B cell (primary cell): Measurements from ENCODE around the gene RENBP. TPM values are rescaled to one million over a fixed set of nuclear protein-coding genes. Genes with fewer than 3 reads are reported as not detected.
A peak's percentile ranks its signal among the peaks of the same experiment; 100 is the strongest.

ENCODE experiments used
- ATAC-seq: fragments of 200-7000 bp; cut with Tn5 transposase; one replicate; pipeline ENCODE4 v1.10.0; 2021; ENCODE audit warnings: low read depth, mild to moderate bottlenecking, moderate number of reproducible peaks, moderate library complexity
- CTCF ChIA-PET: fragments of 350-600 bp; sonication (Branson Sonifier 250); formaldehyde crosslinking; loops from one replicate; lab custom pipeline; 2021; ENCODE audit warnings: antibody characterized with exemption, inconsistent platforms; lab: Charles Lee
- POLR2A ChIA-PET: fragments of 350-600 bp; sonication (Branson Sonifier 250); formaldehyde crosslinking; loops from one replicate; lab custom pipeline; 2021; ENCODE audit warnings: antibody characterized with exemption; lab: Charles Lee
- DNase-seq: peaks from one replicate; pipeline ENCODE4 v3.0.0; 2013
- H2AFZ ChIP-seq: 2 replicates; pipeline ENCODE4 v1.6.1; 2012; ENCODE audit warnings: mild to moderate bottlenecking, low read depth, low read length; ENCODE audit not compliant: insufficient read depth, poor library complexity, severe bottlenecking
- H3K27ac ChIP-seq, 2 donors: 1 replicate in 1 of 2; 2 replicates in 1 of 2; pipeline ENCODE4 v1.5.1; 2012 to 2013; ENCODE audit warnings: low read length in 2 of 2, mild to moderate bottlenecking in 2 of 2, moderate library complexity in 1 of 2
- H3K27me3 ChIP-seq, 4 experiments: fragments of 200-600 bp in 1 of 4; sonication (generic) in 1 of 4; replicated peaks in 1 of 4; 1 replicate in 2 of 4; 2 replicates in 2 of 4; pipeline versions ENCODE4 v1.6.1 to v1.7.0; 2013 to 2016; ENCODE audit warnings: low read length in 3 of 4, mild to moderate bottlenecking in 2 of 4, mixed read lengths in 1 of 4, moderate library complexity in 1 of 4; ENCODE audit not compliant: insufficient read depth in 4 of 4, control insufficient read depth in 3 of 4; ENCODE audit errors: control extremely low read depth in 1 of 4
- H3K36me3 ChIP-seq, 2 experiments: replicated peaks in 1 of 2; 1 replicate in 1 of 2; 2 replicates in 1 of 2; pipeline versions ENCODE4 v1.6.1 to v1.7.1; 2013; ENCODE audit warnings: low read length in 1 of 2; ENCODE audit not compliant: insufficient read depth in 2 of 2, control insufficient read depth in 1 of 2; ENCODE audit errors: control extremely low read depth in 1 of 2, extremely low read depth in 1 of 2
- H3K4me1 ChIP-seq, 2 donors: fragments of 200-600 bp in 1 of 2; sonication (generic) in 1 of 2; 1 replicate in 1 of 2; 2 replicates in 1 of 2; pipeline versions ENCODE4 v1.5.1 to v1.6.1; 2013 to 2017; ENCODE audit warnings: low read length in 2 of 2; ENCODE audit not compliant: control insufficient read depth in 2 of 2, insufficient read depth in 2 of 2
- H3K4me2 ChIP-seq: replicated peaks from 2 replicates; pipeline ENCODE3; 2012; ENCODE audit warnings: mild to moderate bottlenecking, low read depth, low read length; ENCODE audit not compliant: poor library complexity, severe bottlenecking
- H3K4me3 ChIP-seq, 5 experiments: fragments of 200-600 bp in 1 of 5; sonication (generic) in 1 of 5; 1 replicate in 3 of 5; 2 replicates in 2 of 5; pipeline versions ENCODE4 v1.5.1 to v1.7.0; 2011 to 2016; ENCODE audit warnings: low read length in 4 of 5, mild to moderate bottlenecking in 4 of 5, low read depth in 2 of 5, control low read depth in 1 of 5, moderate library complexity in 1 of 5; ENCODE audit not compliant: insufficient read depth in 1 of 5; ENCODE audit errors: control extremely low read depth in 1 of 5, extremely low read depth in 1 of 5
- H3K79me2 ChIP-seq: fragments of 200-600 bp; sonication (generic); one replicate; pipeline ENCODE4 v1.6.0; 2016; ENCODE audit warnings: low read length; ENCODE audit not compliant: control insufficient read depth, insufficient read depth
- H3K9ac ChIP-seq: fragments of 200-600 bp; sonication (generic); 2 replicates; pipeline ENCODE4 v1.6.1; 2017; ENCODE audit warnings: mild to moderate bottlenecking, low read length, moderate library complexity
- H3K9me3 ChIP-seq, 3 donors: one replicate each; pipeline versions ENCODE4 v1.6.1 to v1.7.1; 2013; ENCODE audit warnings: low read length in 2 of 3; ENCODE audit not compliant: control insufficient read depth in 2 of 3, insufficient read depth in 1 of 3; ENCODE audit errors: control extremely low read depth in 1 of 3
- H4K20me1 ChIP-seq: 2 replicates; pipeline ENCODE4 v1.6.0; 2012; ENCODE audit warnings: mild to moderate bottlenecking, low read length; ENCODE audit not compliant: insufficient read depth, control insufficient read depth, poor library complexity, severe bottlenecking
- H3K27ac Mint-ChIP-seq: one replicate; pipeline ENCODE4 v1.8.0; 2021; ENCODE audit warnings: mixed read lengths
- H3K27me3 Mint-ChIP-seq: one replicate; pipeline ENCODE4 v1.8.0; 2021; ENCODE audit warnings: mixed read lengths
- H3K4me1 Mint-ChIP-seq: one replicate; pipeline ENCODE4 v1.8.0; 2021; ENCODE audit warnings: mixed read lengths
- H3K4me3 Mint-ChIP-seq: one replicate; pipeline ENCODE4 v1.8.0; 2021; ENCODE audit warnings: mixed read lengths
- H3K9me3 Mint-ChIP-seq: one replicate; pipeline ENCODE4 v1.8.0; 2022; ENCODE audit warnings: mixed read lengths; ENCODE audit not compliant: insufficient read depth
- CTCF ChIP-seq: fragments of 200-600 bp; IDR thresholded peaks from one replicate; pipeline ENCODE4 v1.8.0; 2022; ENCODE audit warnings: antibody characterized with exemption, mild to moderate bottlenecking
- EZH2 ChIP-seq: IDR thresholded peaks from 2 replicates; pipeline ENCODE4 v1.6.1; 2012; ENCODE audit warnings: borderline replicate concordance, low read depth, mild to moderate bottlenecking, moderate library complexity, low read length; ENCODE audit not compliant: insufficient read depth, poor library complexity, severe bottlenecking
- WGBS: methylation state at CpG from one replicate; pipeline ENCODE4 v1.1.5; 2013; ENCODE audit warnings: missing lambda C conversion rate; ENCODE audit not compliant: insufficient coverage; 5-methylcytosine and 5-hydroxymethylcytosine counted together
- intact Hi-C: fragments of 100-400 bp; cut with micrococcal nuclease; formaldehyde crosslinking; loops from one replicate; pipeline ENCODE4 v1.10.0; 2022
- polyA plus RNA-seq: library from polyadenylated mRNA; depleted of rRNA; stranded (reverse); fragments of >200 nt; gene quantifications from 2 replicates; pipeline ENCODE4 v1.2.3, GENCODE V29; 2012
- total RNA-seq, 2 donors: library from RNA; stranded (reverse); fragments of 120-200 nt in 1 of 2; gene quantifications; 1 replicate in 1 of 2; 2 replicates in 1 of 2; pipeline versions ENCODE4 v1.2.3 to v1.2.4, GENCODE V29; 2013 to 2022

RENBP gene
- total and polyA plus RNA-seq, 2 donors (not counting 1 experiment from before 2014, with no cell fraction given): 30.6 to 39.2 TPM

GRCh38 chrX:153926858-153927671 lies 17.4 kb downstream of the RENBP start:
- ChIA-PET POLR2A (interaction anchor here (0.5 to 5.2 kb wide), 17 partner anchors 9 to 563 kb away, joined by 3 to 58 read pairs (median 5); partner anchors contain the start of genes HCFC1, IDH3G, RENBP and RPL10), CTCF (interaction anchor here (0.6 to 13.1 kb wide), 5 partner anchors 11 to 110 kb away, joined by 3 to 325 read pairs (median 3); partner anchors contain the start of gene RENBP)
- H4K20me1 ChIP-seq: peaks cover 14% of the 10 kb centered on the region
- peak overlapping the region; percentile 96 to 98 for H3K27ac ChIP-seq
- peak overlapping the region; percentile 92 for H3K4me3 Mint-ChIP-seq
- H3K9me3 ChIP-seq: no peaks in the 10 kb centered on the region
- H3K9ac ChIP-seq: peak overlapping the region; percentile 96
- peaks cover 43 to 56% of the 10 kb centered on the region in 2 donors for H3K4me1 ChIP-seq
- TF ChIP-seq EZH2: no peak
- no peak for TF ChIP-seq CTCF
- peak overlapping the region; percentile 98 for H3K4me2 ChIP-seq
- H2AFZ ChIP-seq: peak overlapping the region; percentile 39
- H3K27ac Mint-ChIP-seq: peak overlapping the region; percentile 98
- no peaks in the 10 kb centered on the region for H3K27me3 Mint-ChIP-seq
- peak overlapping the region; percentile 73 to 88 (median 78) for H3K4me3 ChIP-seq
- no peaks in the 10 kb centered on the region for H3K9me3 Mint-ChIP-seq
- peaks cover 45% of the 10 kb centered on the region for H3K4me1 Mint-ChIP-seq
- peaks cover 0 to 26% of the 10 kb centered on the region in 2 experiments for H3K36me3 ChIP-seq
- 0% methylated on average over 17 of the region's 31 CpGs for WGBS
- intact Hi-C loops: loop anchor here (1.0 to 5.0 kb wide), 3 partner anchors 8 to 444 kb away; partner anchors contain the start of genes L1CAM and NAA10
- H3K79me2 ChIP-seq: peaks cover 32% of the 10 kb centered on the region
- H3K27me3 ChIP-seq: no peaks in the 10 kb centered on the region
- peak; percentile 48 for ATAC-seq
- peak; percentile 92 for DNase-seq
